Measurements from ENCODE around the gene KRT74. TPM values are rescaled to one million over a fixed set of nuclear protein-coding genes. Genes with fewer than 3 reads are reported as not detected.

Gene KRT74
- total RNA-seq, 4 donors from 2014 or later: not detected

DNA sequence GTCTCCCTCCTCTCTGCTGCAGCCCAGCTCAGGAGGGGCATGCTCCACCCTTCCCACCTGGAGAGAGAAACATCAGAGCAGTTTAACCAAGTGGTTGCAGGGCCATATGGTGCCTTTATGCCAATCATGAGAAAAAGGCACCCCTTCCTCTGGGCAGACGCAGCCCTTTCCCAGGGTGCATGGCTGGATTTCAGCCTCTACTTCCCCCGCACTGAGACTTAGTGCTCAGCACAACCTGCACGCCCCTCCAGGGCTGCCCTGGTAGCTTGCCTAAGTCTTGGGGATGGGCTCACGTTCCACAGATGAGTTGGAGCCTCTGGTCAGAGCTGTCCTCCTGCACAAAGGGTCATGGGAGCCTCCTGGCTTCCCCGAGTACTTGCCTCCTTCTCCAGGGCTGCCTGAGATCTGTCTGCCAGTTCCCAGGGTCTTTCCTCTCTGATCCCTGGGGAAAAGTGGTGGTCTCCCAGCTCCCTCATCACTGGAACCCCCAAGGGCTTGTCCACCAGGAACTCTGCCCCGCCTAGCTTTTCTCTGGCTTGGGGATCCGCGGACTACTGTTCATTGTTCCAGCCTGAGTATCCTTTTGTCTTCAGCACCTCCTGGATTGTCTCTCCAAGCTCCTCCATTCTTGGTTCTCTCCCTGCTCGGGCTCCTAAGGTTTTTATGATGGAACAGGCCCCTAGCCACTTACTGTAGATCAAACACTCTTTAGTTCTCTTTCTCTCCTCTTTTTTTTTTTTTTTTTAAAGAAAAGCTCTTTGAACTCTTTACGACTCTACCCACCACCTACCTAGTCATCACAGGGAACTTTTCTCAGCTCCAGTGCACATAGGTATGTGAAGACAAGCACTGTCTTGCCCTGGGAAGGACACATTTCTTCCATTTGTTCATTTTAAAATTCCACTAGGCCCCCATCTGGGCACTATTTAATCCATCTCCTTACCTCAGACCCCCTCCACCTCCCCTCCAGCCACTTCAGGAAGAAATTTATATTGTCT lies 6.1 kb upstream of the KRT74 start:
- TF ChIP-seq, protein P1, sequence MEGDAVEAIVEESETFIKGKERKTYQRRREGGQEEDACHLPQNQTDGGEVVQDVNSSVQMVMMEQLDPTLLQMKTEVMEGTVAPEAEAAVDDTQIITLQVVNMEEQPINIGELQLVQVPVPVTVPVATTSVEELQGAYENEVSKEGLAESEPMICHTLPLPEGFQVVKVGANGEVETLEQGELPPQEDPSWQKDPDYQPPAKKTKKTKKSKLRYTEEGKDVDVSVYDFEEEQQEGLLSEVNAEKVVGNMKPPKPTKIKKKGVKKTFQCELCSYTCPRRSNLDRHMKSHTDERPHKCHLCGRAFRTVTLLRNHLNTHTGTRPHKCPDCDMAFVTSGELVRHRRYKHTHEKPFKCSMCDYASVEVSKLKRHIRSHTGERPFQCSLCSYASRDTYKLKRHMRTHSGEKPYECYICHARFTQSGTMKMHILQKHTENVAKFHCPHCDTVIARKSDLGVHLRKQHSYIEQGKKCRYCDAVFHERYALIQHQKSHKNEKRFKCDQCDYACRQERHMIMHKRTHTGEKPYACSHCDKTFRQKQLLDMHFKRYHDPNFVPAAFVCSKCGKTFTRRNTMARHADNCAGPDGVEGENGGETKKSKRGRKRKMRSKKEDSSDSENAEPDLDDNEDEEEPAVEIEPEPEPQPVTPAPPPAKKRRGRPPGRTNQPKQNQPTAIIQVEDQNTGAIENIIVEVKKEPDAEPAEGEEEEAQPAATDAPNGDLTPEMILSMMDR (IDR thresholded peaks at IDR 0.05): no peak
- TF ChIP-seq POLR2A (IDR thresholded peaks at IDR 0.05) (no peak), EP300 (IDR thresholded peaks at IDR 0.05) (no peak)
- Histone ChIP-seq H3K9me3 (no peaks in the 10 kb centered on the region), H3K36me3 (no peaks in the 10 kb centered on the region), H3K4me3 (no peak overlapping the region), H3K4me1 (no peaks in the 10 kb centered on the region), H3K27ac (no peak overlapping the region), H3K27me3 (no peaks in the 10 kb centered on the region)
- DNase-seq (ENCODE audit: low spot score in 2 of 2): no peak
- 55 to 66% methylated on average over 10 of the region's 10 CpGs for WGBS, 2 donors

DNA sequence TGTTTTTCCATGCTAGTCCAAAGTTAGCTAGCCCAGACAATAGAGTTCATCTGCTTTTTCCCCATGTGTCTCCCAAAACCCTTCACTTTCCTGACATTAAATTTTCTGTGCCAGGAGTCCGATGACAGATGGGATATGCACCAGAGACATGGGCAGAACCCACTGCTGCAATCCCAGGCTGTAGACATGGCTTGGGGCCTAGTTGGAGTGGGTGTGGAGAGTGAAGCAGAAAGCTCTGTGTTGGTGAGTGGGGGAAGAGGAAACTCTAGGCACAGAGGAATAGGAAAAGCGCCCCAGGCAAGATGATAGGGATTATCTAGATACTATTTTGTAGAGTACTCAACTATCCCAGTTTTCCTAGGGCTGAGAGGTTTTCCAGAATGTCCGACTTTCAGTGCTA lies 4.8 kb upstream of the KRT74 start:
- DNase-seq (ENCODE audit: low spot score in 2 of 2): no peak
- H3K9me3 ChIP-seq: no peaks in the 10 kb centered on the region

DNA sequence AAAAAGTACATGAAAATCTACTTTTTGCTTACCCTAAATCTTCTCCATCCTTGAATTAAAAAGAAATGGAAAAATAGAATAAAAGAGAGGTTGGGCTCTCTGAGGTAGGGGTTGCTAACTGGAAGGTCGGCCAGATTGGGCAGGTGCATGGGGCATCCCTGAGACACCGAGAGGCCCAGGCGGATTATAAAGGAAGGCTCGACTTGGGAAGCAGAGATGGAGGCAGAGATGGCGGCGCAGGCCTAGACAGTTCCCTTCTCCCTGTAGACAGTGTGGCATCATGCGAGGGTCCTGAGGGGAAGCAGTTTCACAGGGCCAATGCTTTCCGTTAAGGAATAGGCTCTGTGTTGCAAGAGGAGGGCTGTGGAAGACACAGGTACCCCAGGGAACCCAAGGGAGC lies 3.7 kb upstream of the KRT74 start:
- Histone ChIP-seq H3K9me3 (no peaks in the 10 kb centered on the region), H3K27me3 (no peaks in the 10 kb centered on the region), H3K36me3 (no peaks in the 10 kb centered on the region), H3K27ac (no peak overlapping the region), H3K4me1 (no peaks in the 10 kb centered on the region), H3K4me3 (no peak overlapping the region)
- 91 to 94% methylated on average over 8 of the region's 8 CpGs for WGBS, 2 donors
- no peak for TF ChIP-seq EP300 (IDR thresholded peaks at IDR 0.05)
- no peak for TF ChIP-seq POLR2A (IDR thresholded peaks at IDR 0.05)
- TF ChIP-seq, protein P1 (IDR thresholded peaks at IDR 0.05): no peak
- no peak for DNase-seq (ENCODE audit: low spot score in 2 of 2)

More for the DNA sequence above, 4.8 kb upstream of the KRT74 start:
- H3K4me1 ChIP-seq: no peaks in the 10 kb centered on the region
- H3K4me3 ChIP-seq: no peak overlapping the region
- TF ChIP-seq, protein P1 (IDR thresholded peaks at IDR 0.05): no peak
- TF ChIP-seq EP300 (IDR thresholded peaks at IDR 0.05) (no peak), POLR2A (IDR thresholded peaks at IDR 0.05) (no peak)
- no peaks in the 10 kb centered on the region for H3K36me3 ChIP-seq
- WGBS, 2 donors: 88 to 90% methylated on average over 3 of the region's 3 CpGs
- H3K27ac ChIP-seq: no peak overlapping the region
- H3K27me3 ChIP-seq: no peaks in the 10 kb centered on the region

DNA sequence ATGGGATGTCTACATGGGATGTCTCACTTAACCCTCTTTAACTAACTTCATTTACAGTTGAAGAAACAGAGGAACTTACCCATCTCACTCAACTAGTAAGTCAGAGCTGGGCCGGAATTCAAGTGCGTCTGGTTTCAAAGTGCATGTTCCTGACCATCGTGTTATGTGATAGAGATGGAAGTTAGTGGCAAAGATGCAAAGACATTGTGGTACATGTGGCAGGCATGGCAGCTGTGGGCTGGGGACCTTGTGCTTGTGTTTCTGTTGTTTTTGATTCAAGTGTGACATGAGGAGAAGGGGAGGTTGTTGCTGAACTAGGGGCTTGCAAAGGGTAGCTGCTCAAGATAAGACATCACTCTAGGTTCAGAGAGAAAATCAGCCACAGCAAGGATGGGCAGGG lies 2.3 kb upstream of the KRT74 start:
- WGBS, 2 donors: 91 to 92% methylated on average over 3 of the region's 3 CpGs
- TF ChIP-seq, protein P1 (IDR thresholded peaks at IDR 0.05): no peak
- TF ChIP-seq EP300 (IDR thresholded peaks at IDR 0.05) (no peak), POLR2A (IDR thresholded peaks at IDR 0.05) (no peak)

DNA sequence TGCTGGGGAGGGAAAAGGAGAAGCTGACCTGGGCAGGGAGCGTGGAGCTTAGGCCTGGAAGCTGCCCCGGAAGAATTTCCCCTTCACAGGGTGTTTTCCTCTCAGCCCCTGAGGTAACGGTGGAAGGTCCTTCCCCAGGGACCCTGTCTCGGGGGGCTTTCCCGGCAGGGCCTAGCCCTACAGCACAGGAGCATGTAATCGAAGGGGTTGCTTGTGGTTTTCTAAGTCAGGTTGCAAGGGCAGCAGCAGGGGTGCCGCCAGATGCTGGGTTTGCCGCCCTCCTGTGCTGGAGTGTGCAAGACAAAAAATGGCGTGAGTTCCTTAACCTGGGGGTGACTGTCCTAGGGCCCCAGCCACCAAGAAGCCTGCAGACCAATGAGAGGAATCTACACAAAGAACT lies 1.6 kb upstream of the KRT74 start:
- 87 to 90% methylated on average over 7 to 9 of the region's 9 CpGs for WGBS, 2 donors
- Histone ChIP-seq H3K4me1 (no peaks in the 10 kb centered on the region), H3K27me3 (peaks cover 0 to 4% of the 10 kb centered on the region in 2 donors), H3K36me3 (no peaks in the 10 kb centered on the region), H3K27ac (no peak overlapping the region), H3K4me3 (no peak overlapping the region), H3K9me3 (no peaks in the 10 kb centered on the region)
- no peak for DNase-seq (ENCODE audit: low spot score in 2 of 2)
- TF ChIP-seq, protein P1 (IDR thresholded peaks at IDR 0.05): no peak
- TF ChIP-seq EP300 (IDR thresholded peaks at IDR 0.05) (no peak), POLR2A (IDR thresholded peaks at IDR 0.05) (no peak)

More for the DNA sequence above, 2.3 kb upstream of the KRT74 start:
- H3K4me1 ChIP-seq: no peaks in the 10 kb centered on the region
- H3K4me3 ChIP-seq: no peak overlapping the region
- no peaks in the 10 kb centered on the region for H3K9me3 ChIP-seq
- H3K27ac ChIP-seq: no peak overlapping the region
- no peaks in the 10 kb centered on the region for H3K36me3 ChIP-seq
- no peak for DNase-seq (ENCODE audit: low spot score in 2 of 2)
- H3K27me3 ChIP-seq: no peaks in the 10 kb centered on the region
